Hepatocyte (in vitro differentiated cells): ENCODE data around the gene M6PR.

ENCODE experiments used
- CTCF ChIP-seq: fragments of 200-600 bp; sonication (generic); IDR thresholded peaks from 2 replicates; pipeline ENCODE4 v1.5.1; 2016; ENCODE audit warnings: antibody characterized with exemption, mild to moderate bottlenecking; ENCODE audit not compliant: poor library complexity
- EZH2 ChIP-seq: fragments of 200-600 bp; sonication (generic); IDR thresholded peaks from 2 replicates; pipeline ENCODE4 v1.6.1; 2016; ENCODE audit warnings: antibody characterized with exemption, mild to moderate bottlenecking, borderline replicate concordance
- EZH2phosphoT487 ChIP-seq: fragments of 200-600 bp; sonication (generic); IDR thresholded peaks from one replicate; pipeline ENCODE4 v1.6.1; 2018; ENCODE audit warnings: antibody characterized with exemption, mild to moderate bottlenecking, low read depth, moderate library complexity; ENCODE audit not compliant: unreplicated experiment, severe bottlenecking

GRCh38 chr12:8904665-8905064 lies 44.8 kb downstream of the M6PR start:
- TF ChIP-seq CTCF: no peak
- TF ChIP-seq EZH2: no peak
- no peak for TF ChIP-seq EZH2phosphoT487
